A549 (cell line): ENCODE results near the gene CPED1. TPM values are rescaled to one million over a fixed set of nuclear protein-coding genes. Genes with fewer than 3 reads are reported as not detected.

Experiments
- ATAC-seq, 2 experiments: fragments of 200-7000 bp in 1 of 2; fragments of >200 bp in 1 of 2; cut with Nextera tagmentation in 1 of 2; cut with Tn5 transposase in 1 of 2; 3 replicates each; pipeline versions ENCODE4 v1.8.0 to v1.9.1; 2018 to 2020; ENCODE audit warnings: mild to moderate bottlenecking in 1 of 2, moderate library complexity in 1 of 2
- CTCF ChIA-PET: fragments of 300-600 bp; sonication (Branson Sonifier 250); formaldehyde crosslinking; extraction: SDS; loops from one replicate; lab custom pipeline; 2021; ENCODE audit warnings: antibody characterized with exemption, inconsistent platforms; lab: Yijun Ruan, JAX
- POLR2A ChIA-PET: fragments of 350-600 bp; formaldehyde crosslinking; extraction: SDS; loops from one replicate; lab custom pipeline; 2021; ENCODE audit warnings: antibody characterized with exemption, inconsistent platforms; lab: Yijun Ruan, JAX
- DNase-seq, 2 experiments: peaks; one replicate each; pipeline versions ENCODE4 v3.0.0 to v3.0.0-alpha.2; 2011 to 2016; ENCODE audit warnings: low read depth in 1 of 2, low spot score in 1 of 2
- FAIRE-seq: peaks from 2 replicates; lab custom pipeline; 2011; peaks lifted over from hg19 to GRCh38; lab: Jason Lieb, UNC
- H3K27ac ChIP-seq, 2 experiments: fragments of >200 bp; sonication (Bioruptor Twin); formaldehyde crosslinking; 3 replicates each; pipeline ENCODE4 v1.5.1; 2016 to 2017
- H3K4me1 ChIP-seq: fragments of >200 bp; sonication (Bioruptor Twin); formaldehyde crosslinking; 3 replicates; pipeline ENCODE4 v1.6.1; 2016
- H3K4me2 ChIP-seq: fragments of >200 bp; sonication (Bioruptor Twin); formaldehyde crosslinking; 3 replicates; pipeline ENCODE4 v1.6.1; 2016
- H3K4me3 ChIP-seq: fragments of >200 bp; sonication (Bioruptor Twin); formaldehyde crosslinking; 3 replicates; pipeline ENCODE4 v1.5.1; 2016
- H3K9me3 ChIP-seq: fragments of >200 bp; sonication (Bioruptor Twin); formaldehyde crosslinking; 3 replicates; pipeline ENCODE4 v1.6.1; 2016
- CHD2 ChIP-seq: fragments of 150-350 bp; IDR thresholded peaks from 2 replicates; pipeline ENCODE4 v1.6.1; 2014; ENCODE audit warnings: low read length; ENCODE audit not compliant: partially characterized antibody
- CTCF ChIP-seq: fragments of >200 bp; sonication (Bioruptor Twin); formaldehyde crosslinking; IDR thresholded peaks from 3 replicates; pipeline ENCODE4 v1.5.1; 2016
- EHF ChIP-seq: fragments of 250-450 bp; sonication (Bioruptor Pico); IDR thresholded peaks from 2 replicates; pipeline ENCODE4 v1.5.0; 2020; ENCODE audit warnings: mild to moderate bottlenecking
- FOSB ChIP-seq: fragments of 250-450 bp; sonication (Bioruptor Pico); IDR thresholded peaks from 2 replicates; pipeline ENCODE4 v1.5.0; 2020; ENCODE audit warnings: mild to moderate bottlenecking, moderate library complexity
- FOXS1 ChIP-seq: fragments of 250-450 bp; sonication (Bioruptor Pico); IDR thresholded peaks from 2 replicates; pipeline ENCODE4 v1.5.0; 2020; ENCODE audit warnings: mild to moderate bottlenecking, moderate library complexity
- GATA3 ChIP-seq: IDR thresholded peaks from 2 replicates; pipeline ENCODE4 v1.6.1; 2012; ENCODE audit warnings: borderline replicate concordance
- HDAC2 ChIP-seq: fragments of 200-600 bp; sonication (generic); IDR thresholded peaks from 2 replicates; pipeline ENCODE4 v1.6.1; 2016
- HEYL ChIP-seq: fragments of 250-450 bp; sonication (Bioruptor Pico); IDR thresholded peaks from 2 replicates; pipeline ENCODE4 v1.8.0; 2021; ENCODE audit warnings: mild to moderate bottlenecking, moderate library complexity
- HMGXB4 ChIP-seq: fragments of 250-450 bp; sonication (Bioruptor Pico); IDR thresholded peaks from 2 replicates; pipeline ENCODE4 v1.5.0; 2021; ENCODE audit warnings: mild to moderate bottlenecking, moderate library complexity, borderline replicate concordance
- JUNB ChIP-seq: fragments of >200 bp; sonication (Bioruptor Twin); formaldehyde crosslinking; IDR thresholded peaks from 2 replicates; pipeline ENCODE4 v1.6.1; 2016
- MAZ ChIP-seq: fragments of 150-350 bp; IDR thresholded peaks from 2 replicates; pipeline ENCODE4 v1.6.1; 2014; ENCODE audit warnings: antibody characterized with exemption, low read depth, low read length, borderline replicate concordance
- NPAS2 ChIP-seq: fragments of 250-450 bp; sonication (Bioruptor Pico); IDR thresholded peaks from 2 replicates; pipeline ENCODE4 v1.8.0; 2022; ENCODE audit warnings: mild to moderate bottlenecking, moderate library complexity, borderline replicate concordance
- NR3C1 ChIP-seq: fragments of >200 bp; sonication (Bioruptor Twin); formaldehyde crosslinking; IDR thresholded peaks from 3 replicates; pipeline ENCODE4 v1.6.1; 2017
- POLR2A ChIP-seq: IDR thresholded peaks from 2 replicates; pipeline ENCODE4 v1.6.1; 2012; ENCODE audit warnings: mild to moderate bottlenecking, low read length
- POLR2AphosphoS2 ChIP-seq: conservative IDR thresholded peaks from 2 replicates; pipeline ENCODE4 v1.6.1; 2012; ENCODE audit warnings: low read length, improper control_type of control experiment, inconsistent platforms
- RARB ChIP-seq: fragments of 250-450 bp; sonication (Bioruptor Pico); IDR thresholded peaks from 2 replicates; pipeline ENCODE4 v1.8.0; 2021; ENCODE audit warnings: mild to moderate bottlenecking, moderate library complexity
- TFCP2L1 ChIP-seq: fragments of 250-450 bp; sonication (Bioruptor Pico); IDR thresholded peaks from 2 replicates; pipeline ENCODE4 v1.5.0; 2021; ENCODE audit warnings: mild to moderate bottlenecking
- TP53 ChIP-seq: fragments of 250-450 bp; sonication (Bioruptor Pico); IDR thresholded peaks from 2 replicates; pipeline ENCODE4 v1.5.0; 2021; ENCODE audit warnings: mild to moderate bottlenecking, moderate library complexity
- USF2 ChIP-seq: fragments of 450-650 bp; IDR thresholded peaks from 2 replicates; pipeline ENCODE4 v1.6.1; 2014; ENCODE audit warnings: antibody characterized with exemption
- ZC3H11A ChIP-seq: fragments of 450-650 bp; IDR thresholded peaks from 2 replicates; pipeline ENCODE4 v1.6.1; 2014; ENCODE audit warnings: antibody characterized with exemption, mild to moderate bottlenecking
- ZFP36 ChIP-seq: fragments of 450-650 bp; IDR thresholded peaks from 2 replicates; pipeline ENCODE4 v1.6.1; 2014; ENCODE audit warnings: borderline replicate concordance; ENCODE audit not compliant: partially characterized antibody
- WGBS: methylation state at CpG from one replicate; pipeline ENCODE4 v1.1.6; 2017; ENCODE audit errors: missing lambda C conversion rate; 5-methylcytosine and 5-hydroxymethylcytosine counted together
- polyA plus RNA-seq, 4 experiments: library from polyadenylated mRNA; depleted of rRNA in 3 of 4; stranded (reverse); fragments of >200 nt; fragmentation: RNase III in 1 of 4; extraction: RNeasy Plus Mini Kit Qiagen cat#74134 plus additional on column Dnase treatment in 1 of 4; gene quantifications; 2 replicates in 3 of 4; 3 replicates in 1 of 4; pipeline ENCODE4 v1.2.3, GENCODE V29; 2011 to 2017
- TF ChIP-seq, protein P1 (sequence below): fragments of >200 bp; sonication (Bioruptor Twin); formaldehyde crosslinking; IDR thresholded peaks from 3 replicates; pipeline ENCODE4 v1.6.1; 2016
- TF ChIP-seq, protein P2 (sequence below): IDR thresholded peaks from 2 replicates; pipeline ENCODE4 v1.6.1; 2012

The CPED1 gene
- polyA plus RNA-seq, 2 of the 4 experiments (the other 2 are of a cell fraction), result 0.03 TPM; not detected in 1

GRCh38 chr7:121046009-121046408 is 57.5 kb downstream of the CPED1 start:
- CTCF ChIA-PET, result no interaction called here
- ATAC-seq (no peak), FAIRE-seq (no peak), DNase-seq (no peak)
- TF ChIP-seq FOSB (CRISPR knock-in tag) (no peak), FOXS1 (CRISPR knock-in tag) (no peak), NR3C1 (no peak), NPAS2 (no peak), CHD2 (no peak), POLR2A (no peak), TFCP2L1 (CRISPR knock-in tag) (no peak), USF2 (no peak), CTCF (no peak), MAZ (no peak), RARB (CRISPR knock-in tag) (no peak), ZC3H11A (no peak)
- TF ChIP-seq, protein P1, sequence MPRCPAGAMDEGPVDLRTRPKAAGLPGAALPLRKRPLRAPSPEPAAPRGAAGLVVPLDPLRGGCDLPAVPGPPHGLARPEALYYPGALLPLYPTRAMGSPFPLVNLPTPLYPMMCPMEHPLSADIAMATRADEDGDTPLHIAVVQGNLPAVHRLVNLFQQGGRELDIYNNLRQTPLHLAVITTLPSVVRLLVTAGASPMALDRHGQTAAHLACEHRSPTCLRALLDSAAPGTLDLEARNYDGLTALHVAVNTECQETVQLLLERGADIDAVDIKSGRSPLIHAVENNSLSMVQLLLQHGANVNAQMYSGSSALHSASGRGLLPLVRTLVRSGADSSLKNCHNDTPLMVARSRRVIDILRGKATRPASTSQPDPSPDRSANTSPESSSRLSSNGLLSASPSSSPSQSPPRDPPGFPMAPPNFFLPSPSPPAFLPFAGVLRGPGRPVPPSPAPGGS, result no peak
- TF ChIP-seq, protein P2, sequence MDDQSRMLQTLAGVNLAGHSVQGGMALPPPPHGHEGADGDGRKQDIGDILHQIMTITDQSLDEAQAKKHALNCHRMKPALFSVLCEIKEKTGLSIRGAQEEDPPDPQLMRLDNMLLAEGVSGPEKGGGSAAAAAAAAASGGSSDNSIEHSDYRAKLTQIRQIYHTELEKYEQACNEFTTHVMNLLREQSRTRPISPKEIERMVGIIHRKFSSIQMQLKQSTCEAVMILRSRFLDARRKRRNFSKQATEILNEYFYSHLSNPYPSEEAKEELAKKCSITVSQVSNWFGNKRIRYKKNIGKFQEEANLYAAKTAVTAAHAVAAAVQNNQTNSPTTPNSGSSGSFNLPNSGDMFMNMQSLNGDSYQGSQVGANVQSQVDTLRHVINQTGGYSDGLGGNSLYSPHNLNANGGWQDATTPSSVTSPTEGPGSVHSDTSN, result no peak
- no peaks in the 10 kb centered on the region for H3K4me1 ChIP-seq
- no peaks in the 10 kb centered on the region for H3K9me3 ChIP-seq
- 24% methylated on average over 4 of the region's 4 CpGs for WGBS
- POLR2A ChIA-PET, result no interaction called here
- no peak overlapping the region for H3K4me3 ChIP-seq
- H3K4me2 ChIP-seq, result no peak overlapping the region
- H3K27ac ChIP-seq, result no peak overlapping the region

GRCh38 chr7:121046893-121047468 is 58.5 kb downstream of the CPED1 start:
- no peak overlapping the region for H3K27ac ChIP-seq
- ATAC-seq, result no peak
- no peak for FAIRE-seq
- no peaks in the 10 kb centered on the region for H3K4me1 ChIP-seq
- TF ChIP-seq FOSB (CRISPR knock-in tag) (no peak), POLR2AphosphoS2 (no peak), TP53 (CRISPR knock-in tag) (no peak), ZC3H11A (no peak), HMGXB4 (CRISPR knock-in tag) (no peak), GATA3 (no peak), HEYL (CRISPR knock-in tag) (no peak), JUNB (no peak), POLR2A (no peak), ZFP36 (no peak), HDAC2 (no peak), EHF (no peak), MAZ (no peak)
- TF ChIP-seq, protein P1, result no peak
- TF ChIP-seq, all 56 proteins: peak for 0
- H3K9me3 ChIP-seq, result no peaks in the 10 kb centered on the region
- POLR2A ChIA-PET, result no interaction called here
- no peak overlapping the region for H3K4me3 ChIP-seq
- CTCF ChIA-PET, result no interaction called here
- DNase-seq, result no peak
- 36% methylated on average over 2 of the region's 2 CpGs for WGBS
- H3K4me2 ChIP-seq, result no peak overlapping the region
